Glomerular endothelial cell (primary cell): ENCODE results near the gene ARL4A. TPM values are rescaled to one million over a fixed set of nuclear protein-coding genes. Genes with fewer than 3 reads are reported as not detected.
A peak's percentile ranks its signal among the peaks of the same experiment; 100 is the strongest.

Source experiments
- DNase-seq: peaks from one replicate; pipeline ENCODE4 v3.0.0-alpha.2; 2011; ENCODE audit warnings: low read depth, low spot score; ENCODE audit errors: extremely low read depth
- total RNA-seq: library from RNA; depleted of rRNA; stranded (reverse); fragments of >200 nt; gene quantifications from 2 replicates; pipeline ENCODE4 v1.2.3, GENCODE V29; 2015

Gene ARL4A
- total RNA-seq, 1 donor from 2014 or later: 29.1 TPM

DNA sequence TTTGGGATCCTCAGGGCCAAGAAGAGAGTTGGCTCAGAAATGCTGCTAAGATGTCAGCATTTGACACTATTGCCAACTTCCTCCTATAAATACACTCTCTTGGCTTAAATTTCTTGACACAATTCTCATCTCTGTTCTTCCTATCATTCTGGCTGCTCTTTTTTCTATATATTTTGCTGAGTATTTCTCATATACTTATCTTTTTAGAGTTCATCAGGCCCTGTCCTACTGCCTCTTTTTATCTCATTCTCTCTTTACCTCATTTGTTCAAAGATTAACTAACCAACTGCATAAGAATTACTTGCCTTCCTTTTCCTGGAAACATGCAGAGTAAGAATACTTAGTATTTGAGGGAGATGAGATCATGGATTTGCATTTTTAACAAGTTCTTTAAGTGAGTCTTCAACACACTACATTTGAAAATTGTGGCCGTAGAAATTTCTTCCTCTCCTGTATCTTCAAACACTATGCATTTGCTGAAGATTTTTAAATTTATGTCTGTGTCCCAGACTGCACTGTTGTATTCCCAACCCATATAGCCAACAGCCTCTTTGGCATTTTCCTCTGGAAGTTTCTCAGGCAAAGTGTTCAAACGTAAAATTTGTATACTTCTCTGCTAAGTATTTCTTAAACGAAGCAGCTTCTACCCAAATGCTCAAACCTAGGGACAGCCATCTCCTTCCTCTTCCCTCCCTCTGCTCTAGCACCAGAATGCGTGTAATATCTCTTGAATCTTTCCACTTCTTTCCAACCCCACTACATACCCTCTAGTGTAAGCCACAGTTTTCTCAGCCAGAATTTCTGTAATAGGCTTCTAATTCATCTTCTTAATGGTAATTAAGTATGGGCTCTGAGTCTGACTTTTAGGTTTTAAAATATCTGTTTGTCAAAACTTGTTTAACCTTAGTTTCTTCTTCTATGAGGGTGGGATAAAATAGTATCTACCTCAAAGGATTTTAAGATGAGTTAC is 35.5 kb downstream of the ARL4A start:
- no peak for DNase-seq

DNA sequence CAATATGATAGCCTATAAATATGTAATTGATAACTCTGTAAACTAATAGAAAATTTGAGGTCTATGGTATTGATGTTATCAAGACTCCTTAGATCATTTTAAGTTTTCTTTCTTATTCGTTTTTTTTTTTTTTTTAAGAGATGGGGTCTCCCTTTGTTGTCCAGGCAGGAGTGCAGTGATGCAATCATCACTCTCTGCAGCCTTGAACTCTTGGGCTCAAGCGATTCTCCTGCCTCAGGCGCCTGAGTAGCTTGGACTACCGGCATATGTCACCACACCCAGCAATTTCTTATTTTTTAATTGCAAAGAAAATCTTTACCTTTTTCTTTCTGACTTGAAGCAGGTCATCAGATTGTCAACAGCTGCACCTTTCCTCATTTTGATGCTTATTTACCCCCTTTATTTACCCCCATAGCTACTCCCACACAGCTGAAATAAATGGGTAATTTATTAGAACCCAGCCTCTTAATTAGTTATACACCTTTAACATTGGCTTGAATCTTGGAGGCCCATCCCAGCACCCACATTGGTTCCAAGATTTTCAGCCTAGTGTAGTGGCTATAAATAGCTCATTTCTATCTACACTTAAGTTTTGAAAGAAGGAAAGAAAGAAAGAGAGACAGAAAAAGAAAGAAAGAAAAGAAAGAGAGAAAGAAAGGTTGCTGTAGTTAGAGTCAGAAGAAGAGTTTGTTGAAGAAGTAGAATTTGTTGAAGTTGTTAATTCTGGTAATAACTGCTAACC is 38.3 kb downstream of the ARL4A start:
- DNase-seq: no peak

GRCh38 chr7:12726908-12727307 is 39.5 kb downstream of the ARL4A start:
- DNase-seq: no peak

- DNase-seq: no peak
Observed at GRCh38 chr7:12727455-12728191, 40.2 kb downstream of the ARL4A start.

DNA sequence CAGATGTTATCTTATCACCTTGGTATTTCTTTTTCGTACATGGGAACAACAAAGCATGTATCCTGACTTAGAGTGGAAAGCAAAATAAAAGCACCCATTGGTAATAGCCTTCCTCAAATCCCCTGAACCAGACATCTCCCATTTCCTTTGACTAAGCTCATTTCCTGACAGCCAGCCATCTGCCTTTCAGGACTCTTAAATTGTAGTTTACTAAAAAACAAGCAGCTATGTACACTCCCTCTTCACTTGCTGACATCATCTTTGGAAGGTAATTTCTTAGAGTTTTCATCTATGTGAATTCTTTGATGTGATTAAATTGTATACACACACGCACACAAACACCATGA is 40.7 kb downstream of the ARL4A start:
- DNase-seq: peak; percentile 88

- no peak for DNase-seq
Observed at GRCh38 chr7:12729112-12729511, 41.7 kb downstream of the ARL4A start.

- DNase-seq: no peak
Observed at GRCh38 chr7:12730523-12730922, 43.1 kb downstream of the ARL4A start.

GRCh38 chr7:12731214-12731656 is 43.8 kb downstream of the ARL4A start:
- DNase-seq: no peak

DNA sequence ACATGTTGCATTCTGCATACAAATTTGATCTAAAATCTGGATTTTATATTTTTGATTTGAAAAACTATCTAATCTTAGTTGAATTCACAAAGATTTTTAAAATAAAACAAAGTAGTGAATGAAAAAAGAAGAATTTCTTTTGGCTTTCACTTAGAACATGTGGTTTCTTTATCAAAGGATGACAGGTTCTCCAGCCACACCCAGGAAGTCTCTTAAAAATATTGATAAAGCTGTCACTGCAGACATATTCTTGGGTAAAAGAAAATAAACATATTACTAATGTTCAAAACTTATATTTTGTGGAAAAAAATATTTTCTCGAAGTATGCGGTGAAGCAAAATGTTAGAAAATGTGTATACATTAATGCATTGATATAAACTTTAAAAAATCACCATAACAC is 44.3 kb downstream of the ARL4A start:
- no peak for DNase-seq

DNA sequence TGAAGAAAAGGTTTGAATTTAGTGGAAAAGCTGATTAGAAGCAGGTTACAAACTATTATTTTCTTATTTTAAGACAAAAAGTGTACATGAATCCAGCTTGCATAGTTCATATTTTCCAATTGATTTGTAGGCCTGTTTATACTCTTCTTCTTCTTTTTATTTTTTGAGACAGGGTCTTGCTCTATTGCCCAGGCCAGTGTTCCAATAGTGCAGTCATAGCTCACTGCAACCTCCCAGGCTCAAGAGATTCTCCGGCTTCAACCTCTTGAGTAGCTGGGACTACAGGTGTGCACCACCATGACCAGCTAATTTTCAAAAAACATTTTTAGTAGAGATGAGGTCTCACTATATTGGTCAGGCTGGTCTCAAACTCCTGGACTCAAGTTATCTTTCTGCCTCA is 45.0 kb downstream of the ARL4A start:
- DNase-seq: no peak

- DNase-seq: no peak
Observed at GRCh38 chr7:12735923-12736322, 48.5 kb downstream of the ARL4A start.

DNA sequence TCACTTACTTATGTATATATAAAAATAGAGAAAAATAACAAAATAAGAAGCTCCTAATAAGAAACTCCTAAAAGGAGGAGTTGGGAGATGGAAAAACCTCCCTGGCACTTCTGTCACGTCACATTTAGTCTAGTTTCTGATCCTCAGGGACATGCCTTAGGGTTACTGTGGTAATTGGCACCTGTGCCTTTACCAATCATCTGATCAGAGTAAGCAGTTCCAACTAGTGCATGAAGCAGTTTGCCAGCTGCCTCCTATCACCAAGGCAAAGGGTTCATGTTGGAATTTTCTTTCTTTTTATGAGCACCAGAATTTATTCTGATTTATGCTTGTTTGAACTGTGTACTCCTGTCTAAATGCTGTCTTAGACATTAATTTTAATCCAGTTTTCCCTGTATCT is 49.9 kb downstream of the ARL4A start:
- no peak for DNase-seq

GRCh38 chr7:12737836-12738235 is 50.4 kb downstream of the ARL4A start:
- no peak for DNase-seq

- DNase-seq: no peak
Observed at GRCh38 chr7:12738665-12739064, 51.2 kb downstream of the ARL4A start.

Other genes starting within 250 kb of the ARL4A start
- 0.35 and 0.58 TPM in 2 replicates for gene SCIN, start 116.9 kb upstream of the ARL4A start, total RNA-seq